ENCODE results near the gene GDI1.

GDI1 gene

GRCh38 chrX:154476821-154477220 is 39.9 kb downstream of the GDI1 start:
- TF ChIP-seq ZIC2 (tag by site-specific recombination; IDR thresholded peaks at IDR 0.05): no peak
- TF ChIP-seq ZBTB44 (tag by site-specific recombination; IDR thresholded peaks at IDR 0.05): no peak
- no peak for TF ChIP-seq ZNF324 (tag by site-specific recombination; IDR thresholded peaks at IDR 0.05)
- TF ChIP-seq ZFP37 (tag by site-specific recombination; IDR thresholded peaks at IDR 0.05): no peak
- TF ChIP-seq ZNF510 (tag by site-specific recombination; IDR thresholded peaks at IDR 0.05; ENCODE audit: insufficient replicate concordance): no peak
- no peak for TF ChIP-seq TRIM28 (IDR thresholded peaks at IDR 0.05; ENCODE audit: borderline replicate concordance, low read length)
- no peak for TF ChIP-seq RBAK (tag by site-specific recombination; IDR thresholded peaks at IDR 0.05)
- TF ChIP-seq ZNF768 (tag by site-specific recombination; IDR thresholded peaks at IDR 0.05): no peak
- TF ChIP-seq ZNF677 (tag by site-specific recombination; IDR thresholded peaks at IDR 0.05): no peak
- TF ChIP-seq ZBTB7A (tag by site-specific recombination; IDR thresholded peaks at IDR 0.05; ENCODE audit: low read depth): no peak
- TF ChIP-seq ZBTB21 (tag by site-specific recombination; IDR thresholded peaks at IDR 0.05): no peak
- TF ChIP-seq ZNF16 (tag by site-specific recombination; IDR thresholded peaks at IDR 0.05; ENCODE audit: low read depth): no peak
- no peak for TF ChIP-seq ZNF394 (tag by site-specific recombination; IDR thresholded peaks at IDR 0.05; ENCODE audit: borderline replicate concordance)
- Histone ChIP-seq H3K4me1 (ENCODE audit: control insufficient read depth, insufficient read depth, low read length) (no peaks in the 10 kb centered on the region; the same call in 1 of the 2 replicates), H3K27ac (ENCODE audit: extremely low read depth, low read depth, low read length) (no peak overlapping the region), H3K4me3 (ENCODE audit: low read depth, low read length) (no peak overlapping the region), H3K9me3 (ENCODE audit: control insufficient read depth, insufficient read depth, low read depth, low read length) (no peaks in the 10 kb centered on the region), H3K36me3 (ENCODE audit: control insufficient read depth in 2 of 2, insufficient read depth in 1 of 2, low read length in 2 of 2) (peaks cover 0 to 18% of the 10 kb centered on the region in 2 experiments; a peak in 2 of 3 replicates)
- ChIA-PET CTCF (interaction anchor here (0.6 to 2.1 kb wide), 3 partner anchors 11 to 161 kb away, joined by 3 to 6 read pairs (median 4); partner anchors contain the start of gene UBL4A), POLR2A (interaction anchor here (0.8 to 2.6 kb wide), 5 partner anchors 10 to 464 kb away, joined by 3 to 14 read pairs (median 7); partner anchors contain the start of genes PLXNA3, SLC10A3 and UBL4A)

GRCh38 chrX:154477891-154478477 is 41.0 kb downstream of the GDI1 start:
- no peak overlapping the region for H3K27ac ChIP-seq (ENCODE audit: extremely low read depth, low read depth, low read length)

More at GRCh38 chrX:154477891-154478477, 41.0 kb downstream of the GDI1 start:
- ChIA-PET POLR2A (interaction anchor here (0.6 to 2.6 kb wide), 9 partner anchors 9 to 96 kb away, joined by 3 to 15 read pairs (median 4); partner anchors contain the start of genes PLXNA3, SLC10A3 and UBL4A), CTCF (interaction anchor here (2.1 kb wide), 1 partner anchor 9 kb away, joined by 6 read pairs; the partner anchor contains the start of gene UBL4A)
- Histone ChIP-seq H3K4me3 (ENCODE audit: low read depth, low read length) (peak overlapping the region; percentile 55), H3K9me3 (ENCODE audit: control insufficient read depth, insufficient read depth, low read depth, low read length) (no peaks in the 10 kb centered on the region), H3K4me1 (ENCODE audit: control insufficient read depth, insufficient read depth, low read length) (no peaks in the 10 kb centered on the region; the same call in 1 of the 2 replicates), H3K36me3 (ENCODE audit: control insufficient read depth in 2 of 2, insufficient read depth in 1 of 2, low read length in 2 of 2) (peaks cover 0 to 10% of the 10 kb centered on the region in 2 experiments; a peak in 2 of 3 replicates)
- TF ChIP-seq PRDM1 (tag by site-specific recombination; IDR thresholded peaks at IDR 0.05) (peak; percentile 85), ZBTB48 (tag by site-specific recombination; IDR thresholded peaks at IDR 0.05) (0 out of 2 replicates have a peak, but pooled peaks have one; percentile 52), ELK4 (IDR thresholded peaks at IDR 0.05; ENCODE audit: borderline replicate concordance, low read depth, low read length) (no peak), ZNF561 (tag by site-specific recombination; IDR thresholded peaks at IDR 0.05; ENCODE audit: borderline replicate concordance) (no peak), KLF1 (tag by site-specific recombination; IDR thresholded peaks at IDR 0.05) (no peak), ZNF214 (tag by site-specific recombination; IDR thresholded peaks at IDR 0.05; ENCODE audit: borderline replicate concordance) (no peak), GLIS2 (tag by site-specific recombination; IDR thresholded peaks at IDR 0.05) (0 out of 2 replicates have a peak, but pooled peaks have one; percentile 42), ZNF423 (tag by site-specific recombination; IDR thresholded peaks at IDR 0.05) (peak; percentile 72; the same call in 1 of the 2 replicates), ZNF140 (tag by site-specific recombination; IDR thresholded peaks at IDR 0.05) (no peak)

Data from HEK293 (cell line).